Cortex of kidney (tissue), 1 donor: ENCODE data around the gene PCYT2.

Source experiments
- DNase-seq: peaks from one replicate; lab custom pipeline; 2025; lab: John Stamatoyannopoulos, UW

The PCYT2 gene

DNA sequence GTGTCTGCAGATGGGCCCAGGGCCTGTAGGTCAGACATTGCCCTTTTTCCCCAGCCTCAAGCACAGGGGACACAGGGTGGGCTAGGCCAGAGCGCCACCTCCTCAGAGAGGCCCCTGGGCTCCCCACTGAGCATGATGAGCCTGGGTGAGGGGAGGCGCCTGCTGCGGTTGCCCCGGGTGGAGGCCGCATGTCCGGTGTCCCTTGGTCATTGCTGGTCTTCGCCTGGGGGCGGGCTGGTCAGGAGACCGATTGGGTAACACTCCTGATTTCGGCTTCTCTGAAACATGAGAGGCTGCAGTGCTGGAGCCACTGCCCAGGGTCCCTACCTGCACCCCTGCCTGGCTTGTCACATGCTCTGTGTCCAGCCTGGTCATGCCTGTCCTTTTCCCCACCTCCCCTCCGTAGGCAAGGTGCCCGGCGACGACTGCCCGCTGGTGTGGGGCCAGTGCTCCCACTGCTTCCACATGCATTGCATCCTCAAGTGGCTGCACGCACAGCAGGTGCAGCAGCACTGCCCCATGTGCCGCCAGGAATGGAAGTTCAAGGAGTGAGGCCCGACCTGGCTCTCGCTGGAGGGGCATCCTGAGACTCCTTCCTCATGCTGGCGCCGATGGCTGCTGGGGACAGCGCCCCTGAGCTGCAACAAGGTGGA is 11.6 kb downstream of the PCYT2 start:
- no peak for DNase-seq

DNA sequence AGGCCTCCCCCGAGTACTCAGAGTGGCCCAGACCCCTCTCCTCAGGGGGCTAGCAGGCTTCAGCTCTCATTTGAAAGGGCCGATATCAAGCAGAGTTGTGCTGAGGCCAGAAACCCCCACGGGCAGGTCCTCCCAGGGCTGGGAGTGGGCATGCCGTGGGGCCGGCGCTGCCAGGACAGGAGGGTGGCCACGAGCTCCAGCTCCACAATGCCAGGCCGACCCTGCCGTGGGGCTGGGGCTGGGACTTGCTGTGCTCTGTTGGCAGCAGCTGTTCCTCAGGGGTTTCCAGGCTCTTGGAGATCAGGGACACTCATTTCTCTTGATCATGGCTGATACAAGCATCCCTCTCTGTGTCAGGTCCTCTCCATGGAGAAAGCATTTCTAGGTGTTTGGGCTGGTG is 12.3 kb downstream of the PCYT2 start:
- no peak for DNase-seq

DNA sequence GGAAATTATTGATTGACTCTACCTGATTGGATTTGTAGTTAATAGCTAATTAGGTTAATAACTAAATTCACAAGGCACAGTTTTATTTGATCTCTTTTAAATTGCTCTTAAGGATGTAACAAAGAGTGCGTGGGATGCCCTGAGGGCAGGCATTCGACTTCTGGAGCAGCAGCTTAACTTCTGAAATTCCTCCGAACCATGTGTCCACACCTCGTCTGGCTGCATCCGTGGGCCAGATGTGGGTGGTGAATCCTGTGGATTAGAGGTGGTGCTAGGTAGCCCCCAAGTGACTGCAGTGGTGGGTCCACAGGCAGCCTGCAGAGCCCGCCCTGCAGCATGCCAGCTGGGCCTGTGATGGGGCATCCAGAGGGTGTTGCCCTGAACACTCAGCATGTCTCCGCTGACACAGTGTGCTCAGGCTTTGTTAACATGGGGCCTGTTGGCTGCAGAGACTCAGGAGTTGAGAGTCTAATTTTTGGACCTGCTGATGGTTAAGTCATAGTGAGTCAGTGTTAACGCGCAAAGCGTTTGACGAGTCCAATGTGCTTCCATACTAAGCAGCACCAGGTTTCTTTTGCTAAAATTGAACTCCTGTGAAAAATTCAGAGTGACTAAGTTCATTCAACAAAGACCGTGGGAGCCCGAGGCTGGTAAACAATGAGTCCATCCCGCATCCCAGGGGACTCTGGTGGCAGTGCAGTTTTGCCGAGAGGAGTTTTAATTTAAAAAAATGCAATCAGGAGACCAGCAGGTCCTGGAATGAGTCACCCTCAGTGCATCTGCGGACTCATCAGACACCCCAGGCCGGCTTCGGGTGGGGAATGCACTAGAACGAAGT is 13.0 kb downstream of the PCYT2 start:
- DNase-seq = no peak

DNA sequence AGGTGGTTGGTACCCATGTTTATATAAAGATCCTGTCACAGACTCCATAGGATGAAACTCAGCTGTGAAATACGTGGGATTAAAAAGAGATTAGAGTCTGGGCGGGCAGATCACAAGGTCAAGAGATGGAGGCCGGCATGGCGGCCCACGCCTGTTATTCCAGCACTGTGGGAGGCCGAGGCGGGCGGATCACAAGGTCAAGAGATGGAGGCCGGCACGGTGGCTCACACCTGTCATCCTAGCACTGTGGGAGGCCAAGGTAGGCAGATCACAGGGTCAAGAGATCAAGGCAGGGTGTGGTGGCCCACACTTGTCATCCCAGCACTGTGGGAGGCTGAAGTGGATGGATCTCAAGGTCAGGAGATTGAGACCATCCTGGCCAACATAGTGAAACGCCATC is 15.8 kb downstream of the PCYT2 start:
- DNase-seq = no peak

DNA sequence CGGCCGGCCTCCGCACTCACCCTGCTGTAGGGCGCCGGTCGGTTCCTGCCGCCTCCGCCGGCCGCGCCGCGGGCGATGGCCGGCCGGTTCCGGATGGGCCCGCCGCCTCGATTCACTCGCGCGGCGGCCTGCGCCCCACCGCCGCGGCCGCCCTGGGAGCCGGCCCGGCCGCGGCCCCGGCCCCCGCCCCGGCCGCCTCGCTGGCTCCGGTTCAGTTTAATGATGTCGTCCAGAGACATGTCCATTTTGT is 20.0 kb downstream of the PCYT2 start:
- DNase-seq = no peak

DNA sequence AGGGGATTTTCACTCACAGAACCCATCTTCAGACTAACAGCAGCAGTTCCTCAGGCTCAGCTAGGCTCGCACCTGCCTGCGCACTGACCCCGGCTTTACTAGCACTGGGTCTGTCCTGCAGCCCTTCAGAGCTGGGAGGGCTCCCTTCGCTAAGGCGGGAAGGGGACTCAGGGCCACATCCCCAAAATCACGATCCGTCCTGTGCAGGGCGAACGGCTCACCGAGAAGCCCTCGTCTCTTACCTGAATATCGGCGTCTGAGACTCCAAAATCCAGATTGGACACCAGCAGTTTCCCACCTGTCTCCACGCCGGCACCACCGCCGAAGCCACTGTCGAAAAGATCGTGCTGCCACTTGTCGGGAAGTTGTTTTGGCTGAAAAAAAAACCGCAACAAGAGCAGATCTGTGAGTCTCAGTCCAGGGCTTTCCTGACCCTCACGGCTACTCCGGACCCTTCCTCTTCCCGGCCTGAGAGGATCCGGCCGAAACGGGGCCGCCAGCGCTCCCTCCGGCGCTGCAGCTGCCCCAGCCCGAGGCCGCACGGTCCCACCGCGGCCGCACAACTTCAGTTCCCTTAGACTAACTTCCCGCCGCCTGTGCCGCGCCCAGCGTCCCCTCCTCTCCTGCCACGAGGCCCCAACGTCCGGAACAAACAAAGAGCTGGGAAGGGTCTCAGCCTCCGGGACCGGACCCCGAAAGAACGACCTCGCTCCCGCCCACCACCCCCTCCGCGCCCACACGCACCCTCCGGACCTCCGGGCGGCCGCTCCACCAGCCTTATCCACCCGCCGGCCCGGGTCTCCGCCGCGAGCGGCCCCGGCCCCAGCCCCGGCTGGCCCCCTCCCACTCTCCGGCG is 20.5 kb downstream of the PCYT2 start:
- DNase-seq = no peak

DNA sequence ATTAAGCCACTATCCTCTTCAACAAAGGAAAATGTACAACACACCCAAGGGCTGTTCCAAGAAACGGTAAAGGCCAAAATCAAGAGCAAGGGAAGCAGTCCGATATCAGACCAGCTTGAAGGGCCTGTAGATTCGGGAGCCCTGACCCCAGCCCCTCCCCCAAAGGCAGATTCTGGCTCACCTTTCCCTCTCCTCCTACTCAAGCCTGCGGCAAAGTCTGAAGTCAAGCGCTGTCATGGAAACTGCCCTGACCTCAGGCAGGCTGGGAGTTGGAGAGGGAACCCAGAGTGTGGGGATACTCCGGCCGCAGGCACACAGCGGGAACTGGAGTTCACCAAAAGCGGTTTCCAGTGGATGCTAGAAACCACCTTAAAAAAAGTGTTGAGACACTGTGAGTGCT is 21.6 kb downstream of the PCYT2 start:
- DNase-seq = no peak

DNA sequence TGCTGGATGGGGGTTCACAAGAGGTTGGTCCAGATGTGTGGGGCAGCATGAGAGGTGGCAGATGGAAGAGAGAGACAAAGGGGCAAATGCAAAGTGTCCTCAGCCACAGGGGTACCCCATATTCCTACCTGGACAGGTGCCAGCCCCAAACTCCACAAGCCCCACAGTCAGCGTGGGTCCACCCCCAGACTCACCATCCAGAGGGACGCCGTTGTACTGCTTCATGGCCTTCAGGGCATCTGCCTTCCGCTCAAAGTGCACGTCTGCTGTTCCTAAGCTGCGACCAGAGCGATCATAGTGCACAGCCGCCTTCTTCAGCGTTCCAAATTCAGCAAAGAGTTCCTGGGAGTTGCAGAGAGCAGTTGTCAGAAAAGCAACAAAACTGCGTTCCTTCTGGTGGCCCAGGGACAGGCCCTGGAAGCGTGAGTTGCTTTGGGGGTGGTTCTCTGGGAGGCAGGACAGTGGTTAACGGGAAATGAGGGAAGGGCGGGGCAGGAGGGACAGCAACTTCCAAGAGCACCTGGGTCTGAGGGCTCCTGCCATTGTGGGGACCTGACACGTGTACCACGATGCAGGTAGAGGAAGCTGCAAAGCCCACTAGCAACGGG is 22.1 kb downstream of the PCYT2 start:
- DNase-seq = no peak

DNA sequence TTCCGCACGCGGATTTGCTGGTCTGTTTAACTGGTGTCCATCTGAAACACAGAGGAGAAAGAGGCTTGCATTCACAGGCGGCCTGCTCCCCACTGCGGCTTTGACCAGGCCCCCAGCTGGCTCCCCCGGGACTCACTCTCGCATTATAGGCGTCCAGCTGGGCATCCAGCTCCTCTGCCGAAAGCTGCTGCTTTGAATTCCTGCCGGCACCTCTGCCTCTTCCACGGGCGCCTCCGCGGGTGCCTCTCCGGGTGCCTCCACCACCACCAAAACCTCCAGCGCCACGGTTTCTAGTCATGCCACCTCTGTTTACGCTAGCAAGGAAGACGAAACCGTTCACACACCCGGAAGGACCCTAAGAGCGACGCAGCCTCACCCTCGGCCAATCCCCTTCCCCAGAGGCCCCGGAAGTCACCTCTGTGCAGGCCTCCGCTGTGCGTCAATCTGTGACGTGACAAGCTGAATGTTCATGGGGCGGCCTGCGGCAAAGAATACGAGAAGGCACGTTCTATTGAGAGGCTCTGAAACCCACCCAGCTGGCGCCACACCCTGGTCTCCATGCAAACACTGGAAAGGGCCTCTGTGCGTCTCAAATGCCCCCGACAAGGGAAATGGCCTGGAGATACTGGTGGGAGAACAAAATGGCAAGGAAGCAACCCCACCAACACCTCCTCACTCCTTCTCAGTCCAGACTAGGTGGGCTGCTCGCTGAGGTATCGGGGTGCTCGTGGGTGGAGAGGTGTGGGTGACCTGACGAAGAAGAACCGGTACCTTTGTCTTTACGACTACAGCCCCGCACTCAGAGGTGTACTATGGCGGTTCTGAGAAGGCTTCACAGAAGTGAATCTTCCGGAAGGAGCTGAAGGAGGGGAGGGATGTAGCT is 22.9 kb downstream of the PCYT2 start:
- DNase-seq = no peak

DNA sequence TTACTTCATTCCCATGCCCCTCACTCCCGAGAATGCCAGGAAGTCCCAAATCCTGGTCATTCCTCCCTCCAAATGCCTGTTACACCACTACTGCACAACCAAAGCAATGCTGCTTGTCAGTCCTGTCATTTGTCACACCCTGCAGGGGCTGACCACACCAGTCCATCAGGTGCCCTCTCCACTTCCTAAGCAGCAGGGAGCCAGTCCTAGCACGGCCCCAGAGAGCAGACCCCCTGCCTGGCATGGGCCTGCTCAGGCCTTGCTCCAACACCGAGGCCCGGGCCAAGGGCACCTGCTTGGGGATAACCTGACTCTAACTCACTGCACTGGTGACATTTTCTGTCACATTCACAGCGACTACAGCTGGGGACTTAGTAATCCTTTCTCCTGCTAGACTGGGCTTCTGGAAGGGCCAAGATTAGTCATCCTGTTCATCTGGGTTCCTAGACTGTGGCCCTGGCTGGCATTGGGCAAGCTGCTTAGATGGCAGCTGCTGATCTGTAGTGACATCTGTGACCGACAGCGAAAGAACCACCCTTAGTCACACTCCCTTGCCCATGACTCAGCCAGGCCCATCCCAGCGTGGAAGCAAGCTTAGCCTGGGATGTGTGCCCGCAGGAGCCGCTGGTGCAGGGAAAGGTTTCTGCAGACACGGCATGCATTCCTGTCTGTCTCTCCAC is 25.2 kb downstream of the PCYT2 start:
- DNase-seq = no peak

DNA sequence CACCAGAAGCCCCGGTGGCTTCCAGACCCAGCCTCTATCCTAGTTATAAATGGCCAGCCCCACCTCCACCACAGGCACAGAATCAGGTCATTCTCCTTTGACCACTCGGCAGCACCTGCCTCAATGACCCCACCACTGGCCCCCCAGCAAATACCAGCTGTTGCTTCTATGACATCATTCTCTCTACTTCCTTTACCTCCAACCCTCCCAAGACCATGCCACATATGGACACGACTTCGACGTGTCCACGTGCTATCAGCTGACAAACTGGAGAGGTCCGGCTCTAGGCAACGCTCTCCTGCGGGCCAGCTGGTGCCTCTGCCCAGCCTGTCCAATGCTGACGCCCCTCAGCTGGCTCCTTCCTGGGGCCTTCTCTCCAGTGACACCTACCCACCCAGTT is 25.7 kb downstream of the PCYT2 start:
- no peak for DNase-seq

DNA sequence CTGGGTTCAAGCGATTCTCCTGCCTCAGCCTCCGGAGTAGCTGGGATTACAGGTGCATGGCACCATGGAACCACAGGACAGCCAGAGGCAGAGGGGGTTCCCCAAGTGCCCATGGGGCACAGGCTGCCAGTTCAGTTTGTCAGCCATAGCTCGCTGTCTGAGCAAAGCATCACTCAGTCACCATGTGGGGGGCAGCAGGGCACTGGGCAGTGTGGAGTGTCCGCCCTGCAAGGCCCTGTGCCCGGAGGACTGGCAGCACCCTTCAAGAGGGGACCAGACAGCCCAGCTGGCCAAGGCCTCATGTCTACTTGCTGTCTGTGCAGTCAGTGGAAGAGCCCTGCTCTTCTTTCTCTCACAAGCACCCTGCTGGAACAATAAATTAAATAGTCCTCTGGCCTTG is 26.2 kb downstream of the PCYT2 start:
- no peak for DNase-seq

DNA sequence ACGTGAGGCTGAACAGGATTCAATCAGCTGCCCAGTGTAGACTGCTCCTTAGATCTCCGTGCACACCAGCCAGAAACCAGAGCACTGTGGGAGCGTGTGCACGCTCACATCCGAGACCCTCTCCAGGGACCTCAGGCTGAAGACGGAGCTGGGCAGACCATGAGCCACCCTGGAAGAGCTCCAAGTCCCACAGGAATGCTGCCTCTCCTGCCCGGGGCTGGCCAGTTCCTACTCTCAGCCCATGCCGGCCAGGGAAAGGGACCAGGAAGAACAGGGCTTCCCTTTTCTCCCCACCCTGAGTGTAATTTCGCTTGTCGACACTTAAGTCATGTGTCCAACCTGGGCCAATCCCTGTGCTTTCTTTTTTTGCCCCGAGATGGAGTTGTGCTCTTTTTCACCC is 26.7 kb downstream of the PCYT2 start:
- no peak for DNase-seq

DNA sequence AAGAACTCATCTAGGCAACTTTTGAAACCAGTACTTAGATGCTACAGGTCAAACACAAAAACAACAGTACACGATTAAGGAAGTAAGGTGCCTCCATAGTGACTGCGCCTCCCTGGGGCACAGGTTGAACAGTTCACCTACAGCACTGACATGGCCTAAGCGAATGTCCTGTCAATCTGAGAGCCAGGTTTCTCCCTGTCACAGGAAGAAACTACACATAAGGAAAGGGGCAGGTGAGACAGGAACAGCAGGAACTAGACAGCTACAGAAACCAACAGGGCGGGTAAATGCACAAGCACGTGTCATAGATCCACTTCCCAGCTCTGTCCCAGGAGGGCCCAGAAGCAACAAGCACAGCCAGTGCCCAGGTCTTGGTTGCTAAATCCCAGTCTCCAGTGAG is 32.1 kb downstream of the PCYT2 start:
- no peak for DNase-seq

DNA sequence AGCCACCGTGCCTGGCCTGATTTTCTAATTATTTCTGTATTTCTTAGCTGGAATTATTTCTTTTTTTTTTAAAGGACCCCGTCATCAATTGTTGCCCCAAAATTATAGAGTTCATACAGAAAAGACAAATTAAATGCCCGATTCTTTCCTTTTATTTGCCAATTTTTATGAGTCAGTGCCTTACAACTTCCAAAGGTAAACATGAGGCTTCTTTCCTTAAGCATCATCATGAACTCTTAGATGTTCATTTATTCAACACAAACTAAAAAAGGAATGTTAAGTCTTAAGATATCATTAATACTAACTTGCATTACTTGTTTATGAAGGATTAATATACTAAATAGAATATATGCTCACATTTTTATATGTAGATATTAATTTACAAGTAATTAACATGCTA is 32.9 kb downstream of the PCYT2 start:
- no peak for DNase-seq

DNA sequence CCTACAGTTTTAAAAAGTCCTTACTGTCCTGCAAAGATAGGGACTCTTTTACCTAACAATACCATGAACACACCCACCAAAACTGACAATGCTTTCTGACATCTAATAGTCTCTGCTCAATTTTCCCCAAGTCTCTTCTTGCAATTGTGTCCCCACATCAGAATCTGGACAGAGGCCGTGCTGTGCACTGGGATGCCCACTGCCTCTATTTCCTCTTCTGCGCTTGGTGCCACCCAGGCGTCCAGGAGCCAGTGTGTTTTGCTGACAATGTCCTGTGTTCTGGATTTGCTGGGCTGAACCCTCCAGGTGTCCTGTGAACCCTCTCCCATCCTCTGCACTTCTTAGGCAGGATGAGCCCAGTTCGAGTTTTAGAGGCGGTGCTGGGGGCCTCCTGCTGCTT is 33.6 kb downstream of the PCYT2 start:
- no peak for DNase-seq

DNA sequence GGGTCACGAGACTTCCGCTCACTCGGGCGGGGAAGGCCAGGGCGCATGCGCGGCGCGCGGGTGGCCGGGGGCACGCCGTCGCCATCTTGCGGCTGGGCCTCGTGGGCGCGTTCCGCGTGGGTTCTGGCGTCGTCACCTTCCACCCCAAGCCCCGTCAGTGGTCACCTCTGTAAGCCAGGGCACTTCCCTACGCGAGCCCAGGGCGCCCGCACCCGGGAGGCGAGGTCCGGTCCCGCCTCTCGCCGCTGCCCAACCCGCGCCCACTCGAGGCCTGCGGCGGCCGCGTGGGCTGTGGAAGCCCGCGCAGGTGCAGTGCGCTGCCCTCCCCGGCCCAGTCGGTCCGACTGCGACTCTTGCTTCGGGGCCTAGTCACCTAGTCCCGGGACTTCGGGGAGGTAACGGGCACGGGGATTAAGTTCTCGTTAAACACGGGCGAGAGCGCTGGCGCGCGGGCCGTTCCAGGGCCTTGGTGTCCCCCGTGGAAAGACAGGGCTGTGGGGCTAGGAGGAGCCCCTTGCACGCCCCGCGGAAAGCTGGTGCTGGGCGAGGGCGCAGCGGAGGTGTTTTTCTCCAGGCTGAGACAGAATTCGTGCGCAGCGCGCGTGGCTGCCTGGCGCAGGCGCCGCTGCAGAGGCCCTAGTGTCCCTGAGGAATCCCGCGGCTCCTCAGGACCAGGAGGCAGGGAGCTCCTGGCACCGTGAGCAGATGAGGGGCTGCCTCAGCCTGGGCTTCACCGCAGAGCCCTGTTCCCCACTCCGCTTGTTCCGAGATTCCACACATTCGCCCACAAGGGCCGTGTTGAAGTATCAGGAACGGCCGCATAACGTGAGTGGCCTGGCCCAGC is 39.6 kb downstream of the PCYT2 start:
- DNase-seq = no peak

DNA sequence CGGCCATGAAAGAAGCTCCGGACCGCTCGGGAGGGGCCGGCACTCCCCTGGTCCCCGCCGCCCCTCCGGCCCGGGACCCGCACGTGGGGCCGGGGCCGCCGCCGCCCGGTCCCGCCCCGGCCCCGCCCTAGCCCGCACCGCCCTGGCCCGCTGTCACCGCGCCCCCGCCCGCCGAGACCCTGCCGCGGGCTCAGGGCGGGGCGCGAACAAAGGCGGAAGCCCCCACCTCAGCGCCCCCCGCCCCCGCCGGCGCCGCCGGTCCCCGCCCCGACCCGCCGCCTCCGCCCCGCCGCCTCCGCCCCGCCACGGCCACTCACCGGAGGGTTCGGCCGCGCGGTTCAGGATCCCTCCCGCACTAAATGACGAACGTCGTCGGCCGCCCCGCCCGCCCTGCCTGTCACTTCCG is 40.2 kb downstream of the PCYT2 start, which contains the start of gene ARHGDIA:
TSS of gene ARHGDIA (minus strand) at position 357 of the 406 bp plus-strand sequence. CDS start 1,407 bp downstream, outside the sequence.
- no peak for DNase-seq

DNA sequence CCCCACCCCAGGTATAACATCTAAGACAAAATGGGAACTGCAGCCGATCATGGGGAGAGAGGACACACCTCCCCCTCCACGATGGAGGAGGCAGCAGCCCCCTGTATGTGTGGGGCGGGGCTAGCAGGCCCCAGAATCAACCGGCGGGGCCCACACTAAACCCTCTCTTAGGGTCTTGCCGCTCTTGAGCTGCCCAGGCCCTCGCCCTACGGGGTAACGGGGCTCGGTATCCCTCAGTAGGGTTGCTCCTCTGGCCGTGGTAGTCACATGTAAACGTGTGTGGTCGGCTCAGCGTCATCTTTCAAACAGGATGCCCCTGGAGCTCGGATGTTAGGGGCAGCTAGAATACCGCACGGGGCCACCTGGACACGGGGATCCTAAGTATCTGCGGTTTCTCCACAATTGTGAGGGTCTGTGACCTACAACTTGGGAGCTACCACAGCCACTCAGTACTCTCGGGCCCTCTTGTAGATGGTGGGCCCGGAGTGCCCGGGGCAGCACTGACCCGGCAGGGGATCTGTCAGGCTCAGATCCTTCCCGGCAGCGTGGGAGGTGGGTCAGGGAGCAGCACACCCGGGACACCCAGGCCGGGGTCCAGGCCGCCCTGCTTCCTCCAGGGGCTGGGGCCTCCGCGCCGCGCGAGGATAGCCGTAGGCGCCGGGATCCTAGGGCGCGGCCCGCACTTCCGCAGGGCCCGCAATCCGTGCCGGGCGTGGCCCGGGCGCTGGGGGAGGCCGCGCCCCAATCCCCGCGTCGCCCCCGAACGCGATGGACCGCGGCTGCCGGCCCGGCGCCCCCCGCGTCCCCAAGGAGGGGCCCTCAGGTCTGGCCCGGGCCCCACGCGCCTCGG is 40.8 kb downstream of the PCYT2 start:
- DNase-seq = no peak
